ENCODE data around the gene SIRT4. TPM values are rescaled to one million over a fixed set of nuclear protein-coding genes. Genes with fewer than 3 reads are reported as not detected.

SIRT4 gene
- total and polyA plus RNA-seq, 10 of the 15 experiments (the other 5 are each of a cell fraction or from before 2014, with no cell fraction given), result 0.19 to 0.98 (median 0.44) TPM

GRCh38 chr12:120262852-120263747, 39.0 kb upstream of the SIRT4 start:
- Histone ChIP-seq H3K4me3 (no peak overlapping the region), H3K36me3 (ENCODE audit: control insufficient read depth in 2 of 2, insufficient read depth in 2 of 2, low read length in 1 of 2) (no peaks in the 10 kb centered on the region), H3K4me1 (ENCODE audit: control insufficient read depth, insufficient read depth, low read length) (0 out of 2 replicates have a peak, but pooled peaks cover 3% of the 10 kb centered on the region), H3K27ac (ENCODE audit: control insufficient read depth, insufficient read depth) (no peak overlapping the region), H2AFZ (ENCODE audit: control insufficient read depth, low read depth, low read length) (no peak overlapping the region), H3K9me3 (replicated peaks; ENCODE audit: control insufficient read depth, insufficient read depth, low read length) (no peaks in the 10 kb centered on the region), H4K20me1 (ENCODE audit: control insufficient read depth, insufficient read depth) (no peaks in the 10 kb centered on the region), H3K9ac (ENCODE audit: control insufficient read depth, insufficient read depth, low read length) (no peak overlapping the region), H3K27me3 (replicated peaks in 1 of 2; ENCODE audit: control insufficient read depth in 2 of 2, insufficient read depth in 2 of 2, low read length in 1 of 2) (peaks cover 1 to 4% of the 10 kb centered on the region in 2 experiments; a peak in 3 of 4 replicates), H3K79me2 (ENCODE audit: control insufficient read depth, insufficient read depth, low read length) (no peaks in the 10 kb centered on the region), H3K4me2 (ENCODE audit: control insufficient read depth, insufficient read depth) (no peak overlapping the region)
- intact Hi-C loops (cut with micrococcal nuclease; ENCODE audit: unreplicated experiment) (loop anchor here (10.0 kb wide), 1 partner anchor 148 kb away; the partner anchor contains the start of gene RAB35), in situ Hi-C loops (cut with MboI) (no loop called here)
- CTCF ChIA-PET, result interaction anchor here (1.1 to 9.8 kb wide), 7 partner anchors 14 to 67 kb away, joined by 3 to 287 read pairs (median 6); partner anchors contain the start of gene RPLP0
- TSS peak; percentile 54 for BruUV-seq (replicated peaks)
- 75% methylated on average over 15 of the region's 15 CpGs for WGBS (ENCODE audit: insufficient coverage, insufficient replicate concordance, low lambda C conversion rate, missing lambda C conversion rate)
- FAIRE-seq, result no peak
- DNase-seq (ENCODE audit: low read depth, low spot score), result no peak
- SMC1A ChIA-PET (ENCODE audit: uncharacterized antibody, unreplicated experiment), result interaction anchor here (0.7 to 7.8 kb wide), 5 partner anchors 10 to 34 kb away, joined by 3 to 152 read pairs (median 3); no protein-coding TSS in a partner anchor
- RAD21 ChIA-PET (ENCODE audit: unreplicated experiment), result interaction anchor here (0.6 to 4.1 kb wide), 8 partner anchors 10 to 1312 kb away, joined by 3 to 37 read pairs (median 6); partner anchors contain the start of gene RPLP0
- no peak for ATAC-seq
- POLR2A ChIA-PET, result interaction anchor here (0.6 to 2.2 kb wide), 5 partner anchors 10 to 151 kb away, joined by 3 to 13 read pairs (median 6); no protein-coding TSS in a partner anchor
- TF ChIP-seq, protein P1, sequence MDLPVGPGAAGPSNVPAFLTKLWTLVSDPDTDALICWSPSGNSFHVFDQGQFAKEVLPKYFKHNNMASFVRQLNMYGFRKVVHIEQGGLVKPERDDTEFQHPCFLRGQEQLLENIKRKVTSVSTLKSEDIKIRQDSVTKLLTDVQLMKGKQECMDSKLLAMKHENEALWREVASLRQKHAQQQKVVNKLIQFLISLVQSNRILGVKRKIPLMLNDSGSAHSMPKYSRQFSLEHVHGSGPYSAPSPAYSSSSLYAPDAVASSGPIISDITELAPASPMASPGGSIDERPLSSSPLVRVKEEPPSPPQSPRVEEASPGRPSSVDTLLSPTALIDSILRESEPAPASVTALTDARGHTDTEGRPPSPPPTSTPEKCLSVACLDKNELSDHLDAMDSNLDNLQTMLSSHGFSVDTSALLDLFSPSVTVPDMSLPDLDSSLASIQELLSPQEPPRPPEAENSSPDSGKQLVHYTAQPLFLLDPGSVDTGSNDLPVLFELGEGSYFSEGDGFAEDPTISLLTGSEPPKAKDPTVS (IDR thresholded peaks at IDR 0.05; ENCODE audit: low read depth, low read length), result no peak
- TF ChIP-seq ZNF687 (IDR thresholded peaks at IDR 0.05) (no peak), ZBED1 (IDR thresholded peaks at IDR 0.05; ENCODE audit: borderline replicate concordance) (no peak), BRCA1 (IDR thresholded peaks at IDR 0.05; ENCODE audit: low read depth, low read length) (no peak), CREM (IDR thresholded peaks at IDR 0.05; ENCODE audit: low read depth) (no peak), STAT1 (conservative IDR thresholded peaks at IDR 0.05) (no peak), GATAD2B (conservative IDR thresholded peaks at IDR 0.05; ENCODE audit: low read depth) (no peak), E4F1 (IDR thresholded peaks at IDR 0.05; ENCODE audit: borderline replicate concordance, partially characterized antibody) (no peak), PRDM15 (CRISPR knock-in tag; IDR thresholded peaks at IDR 0.05) (no peak)

All from GM12878 (cell line).